ENCODE measurements around the gene ETV2. TPM values are rescaled to one million over a fixed set of nuclear protein-coding genes. Genes with fewer than 3 reads are reported as not detected.

The ETV2 gene
- total RNA-seq, 2 experiments from 2014 or later, result 0.58 to 0.59 TPM

DNA sequence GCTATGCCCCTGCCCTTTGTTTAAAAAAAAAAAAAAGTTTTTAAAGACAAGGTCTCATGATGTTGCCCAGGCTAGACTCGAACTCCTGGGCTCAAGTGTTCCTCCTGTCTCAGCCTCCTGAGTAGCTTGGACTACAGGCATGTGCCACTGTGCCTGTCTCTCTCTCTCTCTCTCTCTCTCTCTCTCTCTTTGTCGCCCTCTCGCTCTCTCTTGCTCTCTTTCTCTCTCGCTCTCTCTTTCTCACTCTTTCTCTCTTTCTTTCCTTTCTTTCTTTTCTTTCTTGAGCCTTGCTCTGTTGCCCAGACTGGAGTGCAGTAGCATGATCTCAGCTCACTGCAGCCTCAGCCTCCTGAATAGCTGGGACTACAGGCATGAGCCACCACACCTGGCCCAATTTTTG is 14.1 kb downstream of the ETV2 start:
- no peak for DNase-seq
- no peaks in the 10 kb centered on the region for H3K27me3 Mint-ChIP-seq
- ATAC-seq (ENCODE audit: poor library complexity), result no peak
- POLR2A ChIA-PET, result no interaction called here
- H3K27ac Mint-ChIP-seq, result no peak overlapping the region
- Histone ChIP-seq H3K36me3 (ENCODE audit: insufficient read depth, low read length) (peaks cover 84% of the 10 kb centered on the region), H3K4me3 (ENCODE audit: low read length) (no peak overlapping the region), H3K4me1 (ENCODE audit: insufficient read depth, low read length) (peaks cover 7% of the 10 kb centered on the region), H3K9me3 (ENCODE audit: control insufficient read depth in 1 of 2, insufficient read depth in 1 of 2, low read length in 2 of 2) (no peaks in the 10 kb centered on the region), H3K27me3 (ENCODE audit: control insufficient read depth in 1 of 2, insufficient read depth in 2 of 2, low read length in 2 of 2) (no peaks in the 10 kb centered on the region), H3K27ac (ENCODE audit: low read depth in 1 of 2, low read length in 2 of 2) (no peak overlapping the region)
- no peaks in the 10 kb centered on the region for H3K9me3 Mint-ChIP-seq
- H3K36me3 Mint-ChIP-seq (ENCODE audit: low read depth), result peaks cover 75% of the 10 kb centered on the region
- no peak overlapping the region for H3K4me3 Mint-ChIP-seq
- TF ChIP-seq, protein P1, sequence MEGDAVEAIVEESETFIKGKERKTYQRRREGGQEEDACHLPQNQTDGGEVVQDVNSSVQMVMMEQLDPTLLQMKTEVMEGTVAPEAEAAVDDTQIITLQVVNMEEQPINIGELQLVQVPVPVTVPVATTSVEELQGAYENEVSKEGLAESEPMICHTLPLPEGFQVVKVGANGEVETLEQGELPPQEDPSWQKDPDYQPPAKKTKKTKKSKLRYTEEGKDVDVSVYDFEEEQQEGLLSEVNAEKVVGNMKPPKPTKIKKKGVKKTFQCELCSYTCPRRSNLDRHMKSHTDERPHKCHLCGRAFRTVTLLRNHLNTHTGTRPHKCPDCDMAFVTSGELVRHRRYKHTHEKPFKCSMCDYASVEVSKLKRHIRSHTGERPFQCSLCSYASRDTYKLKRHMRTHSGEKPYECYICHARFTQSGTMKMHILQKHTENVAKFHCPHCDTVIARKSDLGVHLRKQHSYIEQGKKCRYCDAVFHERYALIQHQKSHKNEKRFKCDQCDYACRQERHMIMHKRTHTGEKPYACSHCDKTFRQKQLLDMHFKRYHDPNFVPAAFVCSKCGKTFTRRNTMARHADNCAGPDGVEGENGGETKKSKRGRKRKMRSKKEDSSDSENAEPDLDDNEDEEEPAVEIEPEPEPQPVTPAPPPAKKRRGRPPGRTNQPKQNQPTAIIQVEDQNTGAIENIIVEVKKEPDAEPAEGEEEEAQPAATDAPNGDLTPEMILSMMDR (IDR thresholded peaks at IDR 0.05), result no peak
- H3K4me1 Mint-ChIP-seq (ENCODE audit: low read depth), result peaks cover 24% of the 10 kb centered on the region
- CTCF ChIA-PET, result no interaction called here
- intact Hi-C loops (cut with DNase I, micrococcal nuclease), result no loop called here

DNA sequence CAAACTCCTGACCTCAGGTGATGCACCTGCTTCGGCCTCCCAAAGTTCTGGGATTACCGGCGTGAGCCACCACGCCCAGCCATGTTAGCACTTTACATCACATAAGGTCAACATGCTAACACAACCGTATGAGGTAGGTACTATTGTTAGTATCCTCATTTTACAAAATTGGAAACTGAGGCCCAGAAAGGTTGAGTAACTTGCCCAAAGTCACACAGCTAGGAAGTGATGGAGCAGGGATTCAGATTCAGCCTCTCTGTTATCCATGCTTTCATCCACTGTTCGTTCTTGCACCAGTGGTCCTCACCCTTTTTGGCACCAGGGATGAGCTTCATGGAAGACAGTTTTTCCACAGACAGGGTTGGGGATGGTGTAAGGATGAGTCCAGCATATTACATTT is 15.2 kb downstream of the ETV2 start:
- ChIA-PET POLR2A (interaction anchor here (1.1 to 1.3 kb wide), 2 partner anchors 9 to 12 kb away, joined by 3 to 4 read pairs; partner anchors contain the start of gene COX6B1), CTCF (no interaction called here)
- no peak overlapping the region for H3K4me3 Mint-ChIP-seq
- H3K27me3 Mint-ChIP-seq, result no peaks in the 10 kb centered on the region
- no peak overlapping the region for H3K27ac Mint-ChIP-seq
- Histone ChIP-seq H3K9me3 (ENCODE audit: control insufficient read depth in 1 of 2, insufficient read depth in 1 of 2, low read length in 2 of 2) (no peaks in the 10 kb centered on the region), H3K27me3 (ENCODE audit: control insufficient read depth in 1 of 2, insufficient read depth in 2 of 2, low read length in 2 of 2) (no peaks in the 10 kb centered on the region), H3K36me3 (ENCODE audit: insufficient read depth, low read length) (peaks cover 82% of the 10 kb centered on the region), H3K4me1 (ENCODE audit: insufficient read depth, low read length) (peaks cover 3% of the 10 kb centered on the region), H3K27ac (ENCODE audit: low read depth in 1 of 2, low read length in 2 of 2) (no peak overlapping the region), H3K4me3 (ENCODE audit: low read length) (no peak overlapping the region)
- H3K4me1 Mint-ChIP-seq (ENCODE audit: low read depth), result peaks cover 18% of the 10 kb centered on the region
- intact Hi-C loops (cut with DNase I, micrococcal nuclease), result no loop called here
- TF ChIP-seq, protein P1 (IDR thresholded peaks at IDR 0.05), result no peak
- ATAC-seq (ENCODE audit: poor library complexity) (no peak), DNase-seq (no peak)
- H3K36me3 Mint-ChIP-seq (ENCODE audit: low read depth), result peaks cover 74% of the 10 kb centered on the region
- H3K9me3 Mint-ChIP-seq, result no peaks in the 10 kb centered on the region

DNA sequence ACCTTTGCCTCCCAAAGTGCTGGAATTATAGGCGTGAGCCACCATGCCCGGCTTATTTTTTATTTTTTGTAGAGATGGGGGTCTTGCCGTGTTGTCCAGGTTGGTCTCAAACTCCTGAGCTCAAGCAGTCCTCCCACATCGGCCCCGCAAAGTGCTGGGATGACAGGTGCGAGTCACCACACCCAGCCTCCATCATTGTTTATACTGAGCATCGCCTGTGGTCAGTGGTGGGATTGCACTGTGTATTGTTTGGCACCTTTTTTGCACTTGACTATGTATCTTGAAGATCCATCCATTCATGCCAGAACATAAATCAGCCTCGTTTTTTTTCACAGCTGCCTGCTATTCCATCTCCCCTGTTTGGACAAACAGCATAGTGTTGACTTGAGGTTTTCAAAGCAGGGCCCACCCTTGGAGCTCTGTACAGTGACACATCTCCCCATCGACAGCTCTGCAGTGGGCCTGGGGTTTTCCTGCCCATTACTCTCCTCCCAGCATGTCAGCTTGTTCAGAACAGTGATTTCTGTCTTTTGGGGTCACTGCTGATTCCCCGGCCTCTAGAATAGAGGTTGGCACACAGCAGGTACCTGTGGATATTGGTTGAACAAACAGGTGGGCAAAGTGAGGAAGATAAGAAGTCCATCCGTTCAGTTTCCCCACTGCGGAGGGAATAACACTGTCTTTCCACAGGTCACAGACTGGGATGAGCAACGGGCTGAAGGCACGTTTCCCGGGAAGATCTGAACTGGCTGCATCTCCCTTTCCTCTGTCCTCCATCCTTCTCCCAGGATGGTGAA is 16.6 kb downstream of the ETV2 start:
- Mint-ChIP-seq H3K27me3 (no peaks in the 10 kb centered on the region), H3K36me3 (ENCODE audit: low read depth) (peaks cover 79% of the 10 kb centered on the region), H3K9me3 (no peaks in the 10 kb centered on the region), H3K4me1 (ENCODE audit: low read depth) (peaks cover 18% of the 10 kb centered on the region), H3K27ac (no peak overlapping the region), H3K4me3 (no peak overlapping the region)
- DNase-seq (no peak), ATAC-seq (ENCODE audit: poor library complexity) (no peak)
- Histone ChIP-seq H3K36me3 (ENCODE audit: insufficient read depth, low read length) (peaks cover 81% of the 10 kb centered on the region), H3K4me1 (ENCODE audit: insufficient read depth, low read length) (peaks cover 3% of the 10 kb centered on the region), H3K4me3 (ENCODE audit: low read length) (no peak overlapping the region), H3K27me3 (ENCODE audit: control insufficient read depth in 1 of 2, insufficient read depth in 2 of 2, low read length in 2 of 2) (no peaks in the 10 kb centered on the region), H3K27ac (ENCODE audit: low read depth in 1 of 2, low read length in 2 of 2) (no peak overlapping the region), H3K9me3 (ENCODE audit: control insufficient read depth in 1 of 2, insufficient read depth in 1 of 2, low read length in 2 of 2) (no peaks in the 10 kb centered on the region)
- ChIA-PET CTCF (interaction anchor here (0.7 to 0.8 kb wide), 2 partner anchors 203 to 1297 kb away, joined by 4 to 5 read pairs; no protein-coding TSS in a partner anchor), POLR2A (interaction anchor here (1.3 kb wide), 1 partner anchor 10 kb away, joined by 3 read pairs; the partner anchor contains the start of gene COX6B1)
- TF ChIP-seq, protein P1 (IDR thresholded peaks at IDR 0.05), result no peak
- intact Hi-C loops (cut with DNase I, micrococcal nuclease), result no loop called here
